NT2/D1 (cell line): ENCODE measurements around the gene NKX2-8.

Experiments used
- DNase-seq: peaks from one replicate; pipeline ENCODE4 v3.0.0-alpha.2; 2011; ENCODE audit warnings: low read depth, low spot score
- H3K27me3 ChIP-seq: 2 replicates; pipeline ENCODE4 v1.6.0; 2011; ENCODE audit warnings: mild to moderate bottlenecking; ENCODE audit not compliant: insufficient read length, insufficient read depth
- H3K36me3 ChIP-seq: 2 replicates; pipeline ENCODE4 v1.6.1; 2011; ENCODE audit warnings: mild to moderate bottlenecking, low read length, mixed read lengths; ENCODE audit not compliant: insufficient read depth, insufficient read length
- H3K4me1 ChIP-seq: 2 replicates; pipeline ENCODE4 v1.5.1; 2011; ENCODE audit not compliant: insufficient read depth, insufficient read length
- H3K4me3 ChIP-seq: 2 replicates; pipeline ENCODE4 v1.5.1; 2011; ENCODE audit warnings: low read depth; ENCODE audit not compliant: insufficient read length
- H3K9ac ChIP-seq: 2 replicates; pipeline ENCODE4 v1.6.0; 2011; ENCODE audit warnings: low read depth; ENCODE audit not compliant: insufficient read length
- H3K9me3 ChIP-seq: 2 replicates; pipeline ENCODE4 v1.5.1; 2011; ENCODE audit warnings: mild to moderate bottlenecking, low read length; ENCODE audit not compliant: insufficient read depth
- SUZ12 ChIP-seq: IDR thresholded peaks from 2 replicates; pipeline ENCODE4 v1.6.1; 2011; ENCODE audit not compliant: insufficient read length, insufficient read depth; ENCODE audit errors: extremely low read depth
- YY1 ChIP-seq: IDR thresholded peaks from 2 replicates; pipeline ENCODE4 v1.6.1; 2011; ENCODE audit not compliant: insufficient read length, insufficient read depth
- ZNF274 ChIP-seq: IDR thresholded peaks from 2 replicates; pipeline ENCODE4 v1.6.1; 2011; ENCODE audit warnings: mild to moderate bottlenecking, low read depth, low read length

Gene NKX2-8

DNA sequence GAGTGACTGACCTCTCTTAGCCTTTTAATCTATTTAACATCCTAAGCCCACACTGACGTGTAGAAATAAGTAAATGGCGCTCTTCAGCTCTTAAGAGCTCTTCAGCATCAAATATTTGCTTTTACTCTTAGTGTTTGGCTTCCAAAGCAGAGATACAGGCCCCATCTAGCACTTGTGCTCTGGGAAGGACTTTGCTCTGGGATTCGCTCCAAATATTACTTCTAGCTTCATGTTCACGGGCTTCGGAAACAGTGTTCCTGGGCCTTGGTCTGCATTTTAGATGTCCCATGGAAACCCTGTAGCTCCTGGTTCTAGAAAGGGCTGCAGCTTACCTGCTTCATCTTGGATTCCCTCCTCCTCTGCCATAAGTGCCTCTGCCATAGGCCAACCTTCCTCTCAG is 2.7 kb upstream of the NKX2-8 start:
- no peaks in the 10 kb centered on the region for H3K9me3 ChIP-seq
- H3K4me3 ChIP-seq, result no peak overlapping the region
- H3K9ac ChIP-seq, result no peak overlapping the region
- no peak for DNase-seq
- no peaks in the 10 kb centered on the region for H3K4me1 ChIP-seq
- no peaks in the 10 kb centered on the region for H3K36me3 ChIP-seq
- TF ChIP-seq ZNF274, result no peak
- TF ChIP-seq SUZ12, result no peak
- TF ChIP-seq YY1, result no peak
- H3K27me3 ChIP-seq, result peaks cover 60% of the 10 kb centered on the region

GRCh38 chr14:36583893-36584811 is 1.7 kb upstream of the NKX2-8 start:
- Histone ChIP-seq H3K4me3 (no peak overlapping the region), H3K9me3 (no peaks in the 10 kb centered on the region), H3K9ac (no peak overlapping the region), H3K36me3 (no peaks in the 10 kb centered on the region), H3K4me1 (no peaks in the 10 kb centered on the region), H3K27me3 (peaks cover 70% of the 10 kb centered on the region)
- TF ChIP-seq ZNF274 (no peak), SUZ12 (no peak), YY1 (no peak)
- DNase-seq, result no peak

GRCh38 chr14:36583242-36583892 is 953 bp upstream of the NKX2-8 start:
- no peak overlapping the region for H3K4me3 ChIP-seq
- no peaks in the 10 kb centered on the region for H3K9me3 ChIP-seq
- H3K9ac ChIP-seq, result no peak overlapping the region
- no peaks in the 10 kb centered on the region for H3K4me1 ChIP-seq
- no peak for DNase-seq
- TF ChIP-seq SUZ12, result no peak
- TF ChIP-seq YY1, result no peak
- no peak for TF ChIP-seq ZNF274
- no peaks in the 10 kb centered on the region for H3K36me3 ChIP-seq
- H3K27me3 ChIP-seq, result peaks cover 78% of the 10 kb centered on the region

DNA sequence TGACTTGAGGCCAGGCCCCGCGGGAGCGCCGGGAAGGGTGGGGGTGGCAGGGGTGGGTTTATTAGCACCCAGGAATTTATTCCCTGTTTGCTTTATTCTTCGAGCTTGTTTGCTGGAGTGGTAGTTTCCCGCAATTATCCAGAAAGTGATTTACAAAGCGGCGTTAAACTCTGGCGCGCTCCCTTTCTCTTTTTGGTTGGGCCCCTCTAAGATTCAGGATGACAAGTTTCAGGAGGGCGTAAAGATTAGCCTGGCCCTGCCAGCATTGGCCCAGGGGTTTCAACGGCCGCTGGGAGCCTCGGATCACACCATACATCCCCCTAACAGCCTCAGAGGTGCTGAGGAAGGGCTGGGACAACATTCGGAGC is 444 bp upstream of the NKX2-8 start:
- Histone ChIP-seq H3K36me3 (no peaks in the 10 kb centered on the region), H3K4me3 (no peak overlapping the region), H3K9me3 (no peaks in the 10 kb centered on the region), H3K9ac (no peak overlapping the region), H3K4me1 (no peaks in the 10 kb centered on the region), H3K27me3 (peaks cover 83% of the 10 kb centered on the region)
- TF ChIP-seq YY1, result no peak
- TF ChIP-seq ZNF274, result no peak
- TF ChIP-seq SUZ12, result no peak
- DNase-seq, result no peak

GRCh38 chr14:36580856-36581831 is 1.3 kb downstream of the NKX2-8 start:
- peaks cover 98% of the 10 kb centered on the region for H3K27me3 ChIP-seq

DNA sequence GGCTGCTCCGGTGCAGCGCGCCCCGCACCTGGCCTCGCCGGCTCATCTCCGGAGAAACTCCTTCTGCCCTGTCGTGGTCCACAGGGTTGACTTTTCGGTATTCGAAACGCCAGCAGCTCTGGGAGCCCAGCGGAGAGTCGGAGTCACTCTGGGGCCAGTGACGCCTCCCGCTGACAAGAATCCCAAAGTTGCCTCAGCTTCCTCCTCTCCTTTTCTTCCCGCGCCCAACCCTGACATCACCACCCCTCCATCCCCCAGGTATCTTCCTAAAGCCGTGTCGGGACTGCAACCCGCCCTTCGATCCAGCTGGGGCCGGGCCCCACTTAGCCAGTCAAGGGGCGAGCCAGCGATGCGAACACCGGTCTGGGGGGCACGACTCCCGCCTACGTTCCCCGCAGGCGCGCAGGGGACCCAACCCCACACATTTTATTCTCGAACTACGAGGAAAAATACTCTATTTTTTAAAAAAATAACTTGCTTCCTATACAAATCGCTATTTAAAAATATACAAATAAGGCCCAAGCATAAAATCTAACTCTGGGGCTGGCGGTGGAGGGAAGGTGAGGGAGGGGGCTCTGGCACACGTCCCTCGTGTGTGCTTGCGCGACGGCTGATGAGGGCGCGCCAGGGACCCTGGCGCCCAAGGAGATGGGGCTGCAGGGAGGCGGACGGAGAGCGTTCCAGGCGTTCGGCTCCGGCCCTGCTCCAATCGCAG is 2.1 kb downstream of the NKX2-8 start:
- no peak for DNase-seq
- H3K36me3 ChIP-seq, result no peaks in the 10 kb centered on the region
- no peaks in the 10 kb centered on the region for H3K4me1 ChIP-seq
- no peak for TF ChIP-seq YY1
- TF ChIP-seq SUZ12, result peak; percentile 70
- TF ChIP-seq ZNF274, result no peak
- H3K27me3 ChIP-seq, result peaks cover 98% of the 10 kb centered on the region
- H3K9ac ChIP-seq, result peak overlapping the region; percentile 3
- no peaks in the 10 kb centered on the region for H3K9me3 ChIP-seq
- H3K4me3 ChIP-seq, result peak overlapping the region; percentile 56

More at GRCh38 chr14:36580856-36581831, 1.3 kb downstream of the NKX2-8 start:
- H3K36me3 ChIP-seq, result no peaks in the 10 kb centered on the region
- peak overlapping the region; percentile 56 for H3K4me3 ChIP-seq
- no peak for DNase-seq
- H3K9ac ChIP-seq, result peak overlapping the region; percentile 50
- TF ChIP-seq SUZ12 (no peak), ZNF274 (no peak), YY1 (no peak)
- no peaks in the 10 kb centered on the region for H3K9me3 ChIP-seq
- no peaks in the 10 kb centered on the region for H3K4me1 ChIP-seq
